ENCODE results near the gene LAMC1.
"Not testable (repeated sequence)": the region's sequence is repeated elsewhere in the genome, so short reads cannot be mapped to it uniquely, and the experiment has no call there.

The LAMC1 gene

DNA sequence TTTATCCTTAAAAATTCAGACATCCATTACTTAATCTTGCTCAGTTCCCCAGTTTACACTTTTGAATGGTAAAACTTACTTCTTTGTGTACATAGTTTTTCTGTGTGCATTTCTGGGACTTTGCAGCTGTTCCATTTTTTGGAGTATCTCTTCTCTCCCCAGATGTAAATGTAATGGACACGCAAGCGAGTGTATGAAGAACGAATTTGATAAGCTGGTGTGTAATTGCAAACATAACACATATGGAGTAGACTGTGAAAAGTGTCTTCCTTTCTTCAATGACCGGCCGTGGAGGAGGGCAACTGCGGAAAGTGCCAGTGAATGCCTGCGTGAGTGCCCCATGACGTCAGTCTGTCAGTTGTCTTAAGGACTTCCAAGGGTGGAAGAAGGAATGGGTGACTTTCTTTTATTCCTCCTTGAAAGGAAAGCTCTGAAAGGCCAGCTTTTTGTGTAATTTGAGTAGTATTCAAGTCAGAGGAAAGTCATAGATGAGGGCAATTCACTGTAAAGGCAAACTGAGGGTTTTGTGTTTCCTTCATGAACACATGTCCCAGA, 87.2 kb downstream of the LAMC1 start:
- DNase-seq, result no peak

DNA sequence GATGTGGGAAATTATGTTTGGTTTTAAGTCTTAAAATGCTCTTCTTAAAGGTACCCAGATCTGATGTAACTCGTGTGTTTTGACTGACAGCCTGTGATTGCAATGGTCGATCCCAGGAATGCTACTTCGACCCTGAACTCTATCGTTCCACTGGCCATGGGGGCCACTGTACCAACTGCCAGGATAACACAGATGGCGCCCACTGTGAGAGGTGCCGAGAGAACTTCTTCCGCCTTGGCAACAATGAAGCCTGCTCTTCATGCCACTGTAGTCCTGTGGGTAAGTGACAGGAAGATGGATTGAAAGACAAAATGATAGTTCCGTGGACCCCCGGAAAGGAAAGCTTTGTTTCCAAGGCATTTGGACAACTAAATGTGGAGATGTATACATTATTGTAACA, 91.2 kb downstream of the LAMC1 start:
- no peak for DNase-seq

DNA sequence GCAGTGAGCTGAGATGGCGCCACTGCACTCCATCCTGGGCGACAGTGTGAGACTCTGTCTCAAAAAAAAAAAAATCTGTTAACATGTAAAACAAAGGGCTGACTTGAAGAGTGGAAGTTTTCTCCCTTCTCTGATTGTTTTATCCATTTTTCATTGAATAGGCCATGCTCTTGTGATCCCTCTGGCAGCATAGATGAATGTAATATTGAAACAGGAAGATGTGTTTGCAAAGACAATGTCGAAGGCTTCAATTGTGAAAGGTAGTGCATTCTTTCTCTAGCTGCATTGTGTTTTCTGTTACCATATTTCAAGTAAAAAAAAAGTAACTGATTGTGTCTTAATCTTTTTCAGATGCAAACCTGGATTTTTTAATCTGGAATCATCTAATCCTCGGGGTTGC, 93.2 kb downstream of the LAMC1 start:
- no peak for DNase-seq

DNA sequence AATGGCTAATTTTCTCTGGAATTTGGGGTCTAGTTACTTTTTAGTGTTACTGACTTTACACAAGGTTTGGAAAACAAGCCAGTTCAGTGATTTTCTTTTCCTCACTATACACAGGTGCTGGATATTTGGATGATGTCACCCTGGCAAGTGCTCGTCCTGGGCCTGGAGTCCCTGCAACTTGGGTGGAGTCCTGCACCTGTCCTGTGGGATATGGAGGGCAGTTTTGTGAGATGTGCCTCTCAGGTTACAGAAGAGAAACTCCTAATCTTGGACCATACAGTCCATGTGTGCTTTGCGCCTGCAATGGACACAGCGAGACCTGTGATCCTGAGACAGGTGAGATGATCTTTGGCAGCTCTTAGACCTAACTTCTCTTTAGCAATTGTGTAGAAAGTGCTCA, 98.4 kb downstream of the LAMC1 start:
- no peak for DNase-seq

DNA sequence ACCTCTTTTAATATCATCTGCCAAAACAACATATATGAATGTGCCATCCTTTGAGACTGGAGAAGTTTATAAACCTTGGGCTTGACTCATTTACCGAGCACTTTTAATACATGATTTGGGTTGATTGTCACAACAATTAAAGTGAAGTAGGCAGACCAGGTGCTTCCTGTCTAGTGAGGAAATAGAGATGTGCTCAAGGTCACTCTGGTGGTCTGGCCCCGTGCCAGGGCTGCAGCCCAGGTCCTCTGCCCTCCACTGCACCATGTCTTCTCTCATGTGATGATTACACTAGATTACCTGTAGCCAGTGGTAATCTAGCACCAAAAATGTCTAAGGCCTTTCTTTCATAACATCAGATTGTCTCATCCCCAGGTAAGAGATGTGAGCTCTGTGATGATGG, 101.0 kb downstream of the LAMC1 start:
- no peak for DNase-seq

DNA sequence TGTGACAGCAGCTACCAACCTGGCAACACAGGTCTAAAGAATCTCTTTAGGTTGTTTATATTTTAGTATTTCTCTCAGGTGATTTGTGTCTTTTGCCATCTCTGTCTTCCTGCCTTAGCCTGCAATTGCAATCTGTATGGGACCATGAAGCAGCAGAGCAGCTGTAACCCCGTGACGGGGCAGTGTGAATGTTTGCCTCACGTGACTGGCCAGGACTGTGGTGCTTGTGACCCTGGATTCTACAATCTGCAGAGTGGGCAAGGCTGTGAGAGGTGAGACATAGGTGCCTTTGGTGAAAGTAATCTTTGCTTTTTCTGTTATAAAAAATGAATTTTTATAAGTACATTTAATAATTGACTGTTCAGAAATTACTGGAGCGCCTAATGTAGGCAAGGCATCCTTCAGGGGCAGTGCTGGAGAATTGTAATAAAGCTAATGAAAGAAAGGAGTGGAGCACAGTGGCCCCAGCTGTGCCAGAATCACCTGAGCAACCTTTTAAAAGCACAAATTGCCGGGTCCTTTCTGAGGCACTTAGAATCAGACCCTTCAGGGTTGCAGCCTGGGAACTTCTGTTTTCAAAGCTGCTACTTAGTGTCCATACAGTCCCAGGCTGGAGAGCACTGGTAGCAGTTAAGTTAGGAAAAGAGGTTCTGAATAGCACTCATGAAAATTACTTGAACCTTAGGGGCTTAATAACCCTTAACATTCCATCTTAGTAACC, 102.2 kb downstream of the LAMC1 start:
- no peak for DNase-seq

DNA sequence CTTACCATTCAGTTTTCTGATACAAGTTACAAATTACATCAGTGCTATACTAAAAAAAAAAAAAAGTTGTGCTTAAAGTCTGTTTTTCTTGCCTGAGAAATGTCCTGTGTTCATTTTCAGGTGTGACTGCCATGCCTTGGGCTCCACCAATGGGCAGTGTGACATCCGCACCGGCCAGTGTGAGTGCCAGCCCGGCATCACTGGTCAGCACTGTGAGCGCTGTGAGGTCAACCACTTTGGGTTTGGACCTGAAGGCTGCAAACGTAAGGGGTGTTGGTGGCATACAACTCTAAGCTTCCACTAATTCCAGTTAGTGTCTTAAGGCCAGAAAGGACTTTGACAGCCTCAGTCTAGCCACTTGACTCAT, 102.8 kb downstream of the LAMC1 start:
- no peak for DNase-seq

DNA sequence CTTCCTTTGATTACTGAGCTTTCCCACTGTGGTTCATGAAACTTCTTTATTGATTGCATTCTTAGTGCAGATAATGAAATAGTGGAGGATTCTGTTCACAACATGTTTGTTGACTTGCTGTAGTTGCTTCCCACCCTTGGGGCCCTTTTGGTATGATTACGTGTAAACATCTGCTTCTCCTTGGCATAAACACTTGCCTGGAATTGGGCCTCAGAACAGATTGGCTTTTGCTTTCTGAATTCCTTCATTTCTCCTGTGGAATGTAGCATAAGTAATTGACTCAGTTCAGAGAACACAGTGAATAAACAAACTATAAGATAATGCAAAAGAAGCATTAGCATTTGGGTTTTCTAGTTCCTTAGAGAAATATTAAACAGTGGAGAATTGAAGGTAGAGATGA, 103.3 kb downstream of the LAMC1 start:
- DNase-seq, result no peak

DNA sequence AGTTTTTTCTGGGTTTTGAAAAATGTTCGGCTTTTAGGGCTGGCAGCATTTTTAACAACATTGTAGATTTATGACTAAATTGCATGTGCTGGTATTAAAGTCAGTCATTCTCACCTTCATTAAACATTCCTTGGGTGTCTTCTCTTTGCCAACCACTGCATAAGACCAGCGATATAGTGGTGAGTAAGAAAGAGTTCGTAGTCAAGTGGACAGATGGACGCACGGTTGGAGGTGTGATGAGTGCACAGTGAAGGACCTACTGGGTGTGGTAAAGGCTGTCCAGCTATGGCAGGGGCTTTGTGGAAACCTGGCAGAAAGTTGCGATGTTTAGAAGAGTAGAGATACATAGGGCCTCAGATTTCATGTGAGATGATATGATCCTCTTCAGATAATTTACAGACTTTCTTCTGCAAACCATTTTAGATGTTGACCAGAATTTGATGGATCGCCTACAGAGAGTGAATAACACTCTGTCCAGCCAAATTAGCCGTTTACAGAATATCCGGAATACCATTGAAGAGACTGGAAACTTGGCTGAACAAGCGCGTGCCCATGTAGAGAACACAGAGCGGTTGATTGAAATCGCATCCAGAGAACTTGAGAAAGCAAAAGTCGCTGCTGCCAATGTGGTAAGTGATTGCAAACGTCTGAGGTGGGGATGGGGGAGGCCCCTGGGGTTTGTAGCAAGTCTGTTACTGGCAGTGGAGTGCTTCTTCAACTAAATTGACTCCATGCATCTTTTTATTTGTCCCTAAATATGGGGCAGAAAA, 106.9 kb downstream of the LAMC1 start:
- no peak for DNase-seq

DNA sequence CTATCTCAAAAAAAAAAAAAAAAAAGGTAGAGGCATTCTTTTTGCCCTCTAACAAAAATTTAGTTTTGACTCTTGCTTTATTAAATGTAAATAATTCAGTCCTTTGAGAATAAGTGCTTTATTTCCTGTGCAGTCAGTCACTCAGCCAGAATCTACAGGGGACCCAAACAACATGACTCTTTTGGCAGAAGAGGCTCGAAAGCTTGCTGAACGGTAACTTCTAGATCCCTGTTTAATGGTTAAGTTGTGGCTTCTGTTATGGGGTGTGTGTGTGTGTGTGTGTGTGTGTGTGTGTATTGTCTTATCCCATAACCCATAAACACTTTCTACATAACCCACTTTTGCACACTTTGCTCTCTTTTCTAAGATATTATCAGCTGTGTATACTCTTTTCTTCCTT, 107.9 kb downstream of the LAMC1 start:
- no peak for DNase-seq

DNA sequence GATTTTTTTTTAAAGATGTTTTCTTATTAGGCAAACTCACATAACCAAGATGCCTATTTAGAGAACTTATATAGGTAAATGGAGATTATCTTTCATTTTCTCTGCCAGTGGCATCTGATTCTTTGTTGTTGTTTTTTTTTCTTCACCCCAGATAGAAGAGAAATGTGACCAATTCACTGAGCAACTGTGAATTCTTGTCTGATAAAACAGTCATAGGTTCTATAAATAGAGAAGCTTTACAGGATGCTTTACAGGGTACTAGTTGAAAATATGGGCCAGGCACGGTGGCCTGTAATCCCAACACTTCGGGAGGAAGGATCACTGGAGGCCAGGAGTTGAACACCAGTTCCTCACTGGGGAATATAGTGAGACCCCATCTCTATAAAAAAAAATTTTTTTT, 112.1 kb downstream of the LAMC1 start:
- no peak for DNase-seq

DNA sequence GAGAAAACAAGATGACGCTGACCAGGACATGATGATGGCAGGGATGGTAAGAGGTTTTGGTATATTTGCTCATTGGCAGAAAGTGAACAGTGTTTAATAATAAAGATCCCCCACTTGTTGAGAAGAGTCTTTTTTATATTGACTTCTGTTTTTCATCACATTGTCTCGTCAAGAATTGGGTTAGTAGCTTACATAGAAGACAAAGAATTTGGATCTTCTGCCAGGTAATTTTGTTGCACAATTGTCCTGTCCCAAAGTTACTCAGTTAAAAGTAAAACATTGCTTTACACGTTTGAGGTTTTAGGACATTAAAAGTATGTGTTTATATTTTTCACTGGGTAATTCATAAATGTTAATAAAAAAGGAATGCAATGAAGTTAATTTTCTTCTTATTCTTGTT, 114.6 kb downstream of the LAMC1 start:
- no peak for DNase-seq

DNA sequence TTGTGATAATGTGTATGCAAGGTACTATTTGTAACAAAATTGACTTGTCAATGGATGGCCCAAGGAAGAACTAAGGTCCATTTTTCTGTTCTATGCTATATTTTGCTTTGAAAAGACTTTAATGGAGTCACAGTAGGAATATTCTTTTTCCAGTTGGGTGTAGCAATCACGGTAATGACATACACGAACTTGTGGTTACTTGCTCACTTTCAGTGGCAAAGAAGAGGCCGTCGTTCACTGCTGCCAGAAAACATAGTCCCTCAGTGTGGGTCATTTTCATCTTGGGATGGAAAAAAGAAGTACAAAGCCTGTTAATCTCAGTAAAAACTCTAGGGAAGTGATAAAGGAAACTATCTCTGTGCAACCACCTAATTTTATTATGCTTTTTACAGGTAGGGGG, 115.1 kb downstream of the LAMC1 start:
- no peak for DNase-seq

DNA sequence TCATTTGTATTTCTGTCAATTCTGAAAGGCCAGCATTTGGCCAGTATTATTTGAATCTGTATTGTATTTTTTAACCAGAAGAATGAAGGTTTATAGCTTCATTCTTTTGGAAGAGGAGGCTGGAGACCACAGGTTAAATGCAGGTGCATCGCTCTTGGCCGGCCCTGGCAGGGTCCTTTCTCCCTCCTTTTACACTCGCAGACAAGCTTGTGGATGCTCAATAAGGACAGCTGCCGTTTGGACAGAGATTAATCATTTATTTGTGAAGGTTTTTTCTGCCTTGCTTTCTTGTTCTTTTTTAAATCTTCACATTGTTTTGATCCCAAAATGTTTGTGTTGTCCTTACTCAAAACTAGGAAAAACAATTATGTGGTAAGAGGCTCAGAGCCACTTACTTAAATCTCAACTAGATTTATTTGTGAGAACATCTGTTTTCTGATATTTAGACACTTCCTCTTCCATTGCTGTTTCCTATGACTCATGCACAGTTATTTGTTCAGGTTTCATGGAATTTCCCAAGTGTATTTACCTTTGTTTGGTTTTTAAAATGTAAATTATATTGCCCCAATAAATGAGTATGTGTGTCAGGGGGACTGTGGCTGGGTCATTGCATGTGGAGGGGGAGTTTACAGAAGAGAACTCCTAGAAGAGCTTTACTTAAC, 116.2 kb downstream of the LAMC1 start:
- no peak for DNase-seq

DNA sequence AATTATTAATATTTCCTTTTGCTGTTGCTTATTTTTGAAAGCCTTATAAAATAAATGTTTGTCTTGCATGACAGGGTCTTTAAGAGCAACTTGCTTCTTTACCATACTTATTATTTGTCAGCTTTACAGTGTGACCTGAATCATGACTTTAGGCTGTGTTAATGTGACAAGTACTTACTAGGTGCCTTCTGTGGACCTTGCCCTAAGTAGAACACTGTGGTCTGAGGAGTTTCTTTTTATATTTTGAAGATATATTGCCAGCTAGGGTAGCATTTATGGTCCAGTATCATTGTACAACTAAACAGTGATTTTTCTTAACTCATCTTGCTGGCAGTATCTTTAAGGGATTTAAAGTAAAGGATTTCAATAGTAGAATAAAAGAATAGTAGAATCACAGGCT, 117.4 kb downstream of the LAMC1 start:
- DNase-seq, result no peak

DNA sequence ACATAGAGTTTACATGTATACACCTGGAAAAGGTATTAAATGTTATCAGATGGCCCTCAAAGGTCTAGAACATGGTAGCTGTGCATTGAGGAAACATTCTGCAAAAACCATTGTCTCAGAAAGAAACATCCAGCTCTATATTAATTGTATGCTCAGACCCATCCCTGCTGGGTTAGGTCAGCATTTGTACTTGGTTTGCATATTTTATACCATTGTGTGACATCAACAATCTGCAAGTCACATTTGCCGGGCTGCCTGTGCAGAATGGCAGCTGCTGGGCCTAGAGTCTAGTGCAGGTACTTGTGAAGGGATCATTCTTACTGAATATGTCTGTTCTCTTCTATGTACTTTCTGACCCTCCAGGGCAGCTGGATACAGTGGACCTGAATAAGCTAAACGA, 119.0 kb downstream of the LAMC1 start:
- no peak for DNase-seq

DNA sequence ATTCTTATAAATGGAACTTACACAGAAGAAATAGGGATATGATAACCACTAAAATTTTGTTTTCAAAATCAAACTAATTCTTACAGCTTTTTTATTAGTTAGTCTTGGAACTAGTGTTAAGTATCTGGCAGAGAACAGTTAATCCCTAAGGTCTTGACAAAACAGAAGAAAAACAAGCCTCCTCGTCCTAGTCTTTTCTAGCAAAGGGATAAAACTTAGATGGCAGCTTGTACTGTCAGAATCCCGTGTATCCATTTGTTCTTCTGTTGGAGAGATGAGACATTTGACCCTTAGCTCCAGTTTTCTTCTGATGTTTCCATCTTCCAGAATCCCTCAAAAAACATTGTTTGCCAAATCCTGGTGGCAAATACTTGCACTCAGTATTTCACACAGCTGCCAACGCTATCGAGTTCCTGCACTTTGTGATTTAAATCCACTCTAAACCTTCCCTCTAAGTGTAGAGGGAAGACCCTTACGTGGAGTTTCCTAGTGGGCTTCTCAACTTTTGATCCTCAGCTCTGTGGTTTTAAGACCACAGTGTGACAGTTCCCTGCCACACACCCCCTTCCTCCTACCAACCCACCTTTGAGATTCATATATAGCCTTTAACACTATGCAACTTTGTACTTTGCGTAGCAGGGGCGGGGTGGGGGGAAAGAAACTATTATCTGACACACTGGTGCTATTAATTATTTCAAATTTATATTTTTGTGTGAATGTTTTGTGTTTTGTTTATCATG, 120.5 kb downstream of the LAMC1 start:
- DNase-seq, result no peak

DNA sequence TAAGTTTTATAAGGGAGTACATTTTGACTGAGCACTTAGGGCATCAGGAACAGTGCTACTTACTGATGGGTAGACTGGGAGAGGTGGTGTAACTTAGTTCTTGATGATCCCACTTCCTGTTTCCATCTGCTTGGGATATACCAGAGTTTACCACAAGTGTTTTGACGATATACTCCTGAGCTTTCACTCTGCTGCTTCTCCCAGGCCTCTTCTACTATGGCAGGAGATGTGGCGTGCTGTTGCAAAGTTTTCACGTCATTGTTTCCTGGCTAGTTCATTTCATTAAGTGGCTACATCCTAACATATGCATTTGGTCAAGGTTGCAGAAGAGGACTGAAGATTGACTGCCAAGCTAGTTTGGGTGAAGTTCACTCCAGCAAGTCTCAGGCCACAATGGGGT, 121.5 kb downstream of the LAMC1 start:
- no peak for DNase-seq

DNA sequence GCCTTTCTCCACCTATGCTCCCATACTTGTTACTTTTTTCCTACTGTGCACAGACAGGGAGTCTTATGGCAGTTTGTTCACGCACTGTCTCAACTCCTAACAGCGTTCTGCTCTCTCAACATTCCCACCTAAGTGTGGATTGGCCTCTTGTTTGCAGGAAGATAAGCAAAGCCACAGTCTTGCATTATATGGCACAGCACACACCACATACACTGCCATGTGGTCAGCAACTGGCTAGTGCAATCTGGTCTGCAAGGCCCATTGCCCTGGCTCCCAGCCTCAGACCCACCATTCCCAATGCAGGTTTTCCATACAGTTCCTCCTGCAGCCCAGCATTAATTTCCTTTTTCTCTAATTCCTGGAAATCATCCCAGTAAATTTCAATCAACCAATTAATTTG, 124.5 kb downstream of the LAMC1 start:
- DNase-seq, result no peak

DNA sequence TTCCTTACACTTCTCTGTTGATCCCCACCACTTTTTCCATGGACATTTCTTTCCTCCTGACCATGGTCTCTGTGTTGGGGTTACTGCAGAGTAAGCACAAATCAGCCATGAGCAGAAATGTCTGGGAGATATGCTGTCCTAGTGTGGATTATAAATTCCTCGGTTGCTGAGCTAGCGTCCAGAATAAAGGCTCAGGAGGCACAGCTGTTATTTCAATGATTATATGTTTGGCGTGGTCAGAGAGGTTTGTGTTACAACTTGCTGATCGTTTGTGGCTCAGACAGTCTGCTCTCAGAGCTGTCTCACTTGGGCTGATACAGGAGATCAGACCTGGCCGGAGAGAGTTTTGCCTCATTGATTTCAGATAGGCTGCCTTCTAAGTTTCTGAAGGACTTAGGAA, 125.4 kb downstream of the LAMC1 start:
- DNase-seq, result no peak

DNA sequence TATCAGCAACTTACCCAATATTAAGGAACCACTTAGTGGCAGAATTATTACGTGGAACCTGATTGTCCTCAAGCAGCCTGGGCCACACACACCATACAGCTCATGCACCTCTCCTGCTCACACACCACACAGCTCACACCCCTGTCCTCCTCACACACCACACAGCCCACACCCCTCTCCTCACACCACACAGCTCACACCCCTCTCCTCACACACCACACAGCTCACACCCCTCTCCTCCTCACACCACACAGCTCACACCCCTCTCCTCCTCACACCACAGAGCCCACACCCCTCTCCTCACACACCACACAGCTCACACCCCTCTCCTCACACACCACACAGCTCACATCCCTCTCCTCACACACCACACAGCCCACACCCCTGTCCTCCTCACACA, 126.1 kb downstream of the LAMC1 start:
- DNase-seq, result no peak

DNA sequence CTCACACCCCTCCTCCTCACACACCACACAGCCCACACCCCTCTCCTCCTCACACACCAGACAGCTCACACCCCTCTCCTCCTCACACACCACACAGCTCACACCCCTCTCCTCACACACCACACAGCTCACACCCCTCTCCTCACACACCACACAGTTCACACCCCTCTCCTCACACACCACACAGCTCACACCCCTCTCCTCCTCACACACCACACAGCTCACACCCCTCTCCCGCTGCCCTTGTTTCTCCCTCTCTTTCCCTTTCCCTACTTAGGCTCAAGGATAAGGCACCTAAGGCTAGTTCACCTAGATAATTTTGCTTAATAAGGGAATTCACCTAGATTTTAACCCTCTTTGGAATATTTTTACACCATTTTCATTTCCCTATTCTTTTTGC, 126.8 kb downstream of the LAMC1 start:
- not testable (repeated sequence) for DNase-seq

DNA sequence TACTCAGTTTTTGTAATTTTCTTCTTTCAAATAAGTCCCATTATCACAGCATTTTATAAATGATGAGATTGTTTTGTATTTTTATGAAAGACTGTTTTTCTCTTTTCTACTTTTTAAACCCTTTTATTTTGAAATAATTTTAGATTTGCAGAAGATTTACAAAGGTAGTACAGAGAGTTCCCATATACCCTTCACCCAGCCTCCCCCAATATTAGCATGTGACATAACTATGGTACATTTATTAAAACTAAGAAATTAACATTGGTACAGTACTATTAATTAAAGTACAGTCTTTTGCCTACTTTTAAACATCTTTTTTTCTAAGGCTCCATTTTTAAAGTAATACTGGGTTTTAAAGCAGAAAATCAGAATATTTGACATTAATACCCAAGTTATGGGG, 127.2 kb downstream of the LAMC1 start:
- DNase-seq, result no peak
